ENCODE data around the gene ZFAND3.

DNA sequence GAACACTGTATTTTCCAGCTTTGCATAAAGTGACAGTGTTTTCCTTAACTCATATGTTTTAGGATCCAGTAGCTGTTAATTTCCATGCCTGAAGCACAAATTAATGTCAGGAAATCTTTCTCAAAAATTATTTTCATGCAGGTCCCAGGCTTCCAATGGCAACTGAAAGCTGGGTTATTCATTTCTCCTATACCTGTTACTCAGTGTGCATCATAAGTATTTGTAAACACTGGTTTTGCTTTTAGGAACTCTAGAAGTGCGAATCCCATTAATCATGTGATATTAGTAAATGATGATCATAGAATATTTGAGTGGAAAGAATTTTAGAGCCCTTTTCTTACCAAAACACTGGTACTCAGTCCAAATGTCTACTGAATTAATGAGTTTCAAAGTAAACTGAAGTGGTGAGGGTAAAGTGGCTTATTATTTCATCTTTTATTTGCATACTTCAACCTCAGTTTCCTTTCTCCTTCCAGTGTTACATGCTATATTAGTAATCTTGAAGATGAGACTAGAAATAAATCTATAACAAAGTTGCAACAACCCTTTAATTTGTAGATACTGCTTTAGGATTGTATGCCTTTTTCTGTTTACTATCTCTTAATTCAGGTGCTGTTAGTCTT lies 124.0 kb downstream of the ZFAND3 start:
- TF ChIP-seq CTCF (conservative IDR thresholded peaks at IDR 0.05; ENCODE audit: low read depth, low read length), result no peak
- TF ChIP-seq EZH2 (IDR thresholded peaks at IDR 0.05; ENCODE audit: borderline replicate concordance, low read depth, low read length, poor library complexity, severe bottlenecking), result no peak
